HEK293 (cell line): Measurements from ENCODE around the gene SLC28A3.

Source experiments
- CTCF ChIA-PET: fragments of 350-600 bp; formaldehyde crosslinking; extraction: SDS; loops from one replicate; lab custom pipeline; 2021; ENCODE audit warnings: antibody characterized with exemption; lab: Yijun Ruan, JAX
- POLR2A ChIA-PET: fragments of 300-600 bp; formaldehyde crosslinking; extraction: SDS; loops from one replicate; lab custom pipeline; 2020; ENCODE audit warnings: antibody characterized with exemption, inconsistent platforms; lab: Yijun Ruan, JAX
- H3K27ac ChIP-seq: fragments of 200-500 bp; sonication (Bioruptor generic); 2 replicates; pipeline ENCODE4 v1.5.1; 2014; ENCODE audit warnings: low read depth, low read length, control low read depth, inconsistent platforms; ENCODE audit errors: extremely low read depth
- H3K36me3 ChIP-seq, 2 experiments: fragments of 200-500 bp in 1 of 2; sonication (Bioruptor generic) in 1 of 2; 1 replicate in 1 of 2; 2 replicates in 1 of 2; pipeline ENCODE4 v1.5.1; 2014 to 2017; ENCODE audit warnings: inconsistent platforms in 2 of 2, low read length in 2 of 2; ENCODE audit not compliant: control insufficient read depth in 2 of 2, insufficient read depth in 1 of 2
- H3K4me1 ChIP-seq: fragments of 200-500 bp; sonication (Bioruptor generic); 2 replicates; pipeline ENCODE4 v1.5.1; 2014; ENCODE audit warnings: mild to moderate bottlenecking, low read length, inconsistent platforms; ENCODE audit not compliant: control insufficient read depth, insufficient read depth
- H3K4me3 ChIP-seq: 2 replicates; pipeline ENCODE4 v1.5.1; 2011; ENCODE audit warnings: low read depth, mild to moderate bottlenecking, control low read depth, low read length, moderate library complexity
- H3K9me3 ChIP-seq: fragments of 200-500 bp; sonication (Bioruptor generic); 2 replicates; pipeline ENCODE4 v1.5.1; 2014; ENCODE audit warnings: low read depth, low read length, inconsistent platforms; ENCODE audit not compliant: control insufficient read depth, insufficient read depth
- GFI1B ChIP-seq: fragments of 450-650 bp; formaldehyde crosslinking; IDR thresholded peaks from 2 replicates; pipeline ENCODE4 v1.5.1; 2016; ENCODE audit warnings: missing biosample characterization, missing genetic modification characterization
- HOXD13 ChIP-seq: sonication (generic); formaldehyde crosslinking; IDR thresholded peaks from 2 replicates; pipeline ENCODE4 v1.8.0; 2022; ENCODE audit warnings: missing genetic modification reagents, borderline replicate concordance
- KLF10 ChIP-seq: fragments of 450-650 bp; IDR thresholded peaks from 2 replicates; pipeline ENCODE4 v1.5.1; 2018; ENCODE audit warnings: missing biosample characterization, mild to moderate bottlenecking, missing genetic modification characterization
- KLF7 ChIP-seq: fragments of 450-650 bp; formaldehyde crosslinking; IDR thresholded peaks from 2 replicates; pipeline ENCODE4 v1.5.1; 2016; ENCODE audit warnings: missing biosample characterization, missing genetic modification characterization, borderline replicate concordance
- PATZ1 ChIP-seq: fragments of 450-650 bp; formaldehyde crosslinking; IDR thresholded peaks from 2 replicates; pipeline ENCODE4 v1.5.1; 2016; ENCODE audit warnings: missing biosample characterization, missing genetic modification characterization
- SALL2 ChIP-seq: fragments of 450-650 bp; formaldehyde crosslinking; IDR thresholded peaks from 2 replicates; pipeline ENCODE4 v1.5.0; 2017; ENCODE audit warnings: missing biosample characterization, mild to moderate bottlenecking, missing genetic modification characterization, borderline replicate concordance
- WT1 ChIP-seq: fragments of 450-650 bp; formaldehyde crosslinking; IDR thresholded peaks from 2 replicates; pipeline ENCODE4 v1.5.1; 2016; ENCODE audit warnings: missing biosample characterization, missing genetic modification characterization
- ZNF10 ChIP-seq: fragments of 450-650 bp; formaldehyde crosslinking; IDR thresholded peaks from 2 replicates; pipeline ENCODE4 v1.5.1; 2017; ENCODE audit warnings: missing biosample characterization, missing genetic modification characterization
- ZNF132 ChIP-seq: fragments of 450-650 bp; formaldehyde crosslinking; IDR thresholded peaks from 2 replicates; pipeline ENCODE4 v1.5.1; 2017; ENCODE audit warnings: missing biosample characterization, missing genetic modification characterization, borderline replicate concordance
- ZNF175 ChIP-seq: fragments of 450-650 bp; formaldehyde crosslinking; IDR thresholded peaks from 2 replicates; pipeline ENCODE4 v1.5.1; 2016; ENCODE audit warnings: missing biosample characterization, missing genetic modification characterization
- ZNF184 ChIP-seq: fragments of 450-650 bp; IDR thresholded peaks from 2 replicates; pipeline ENCODE4 v1.5.1; 2018; ENCODE audit warnings: missing biosample characterization, mild to moderate bottlenecking, missing genetic modification characterization
- ZNF248 ChIP-seq: fragments of 450-650 bp; formaldehyde crosslinking; IDR thresholded peaks from 2 replicates; pipeline ENCODE4 v1.5.1; 2017; ENCODE audit warnings: missing biosample characterization, missing genetic modification characterization
- ZNF391 ChIP-seq: fragments of 450-650 bp; formaldehyde crosslinking; IDR thresholded peaks from 2 replicates; pipeline ENCODE4 v1.5.1; 2016; ENCODE audit warnings: low read depth, missing biosample characterization, missing genetic modification characterization, borderline replicate concordance
- ZNF521 ChIP-seq: fragments of 450-650 bp; formaldehyde crosslinking; IDR thresholded peaks from 2 replicates; pipeline ENCODE4 v1.5.1; 2017; ENCODE audit warnings: missing biosample characterization, mild to moderate bottlenecking, missing genetic modification characterization
- ZNF600 ChIP-seq: fragments of 450-650 bp; formaldehyde crosslinking; IDR thresholded peaks from 2 replicates; pipeline ENCODE4 v1.5.1; 2016; ENCODE audit warnings: missing biosample characterization, missing genetic modification characterization
- ZNF629 ChIP-seq: fragments of 450-650 bp; formaldehyde crosslinking; IDR thresholded peaks from 2 replicates; pipeline ENCODE4 v1.5.1; 2017; ENCODE audit warnings: missing biosample characterization, missing genetic modification characterization
- ZNF654 ChIP-seq: fragments of 450-650 bp; formaldehyde crosslinking; IDR thresholded peaks from 2 replicates; pipeline ENCODE4 v1.5.1; 2016; ENCODE audit warnings: low read depth, missing biosample characterization, missing genetic modification characterization
- ZNF792 ChIP-seq: fragments of 450-650 bp; formaldehyde crosslinking; IDR thresholded peaks from 2 replicates; pipeline ENCODE4 v1.5.1; 2016; ENCODE audit warnings: missing biosample characterization, missing genetic modification characterization
- ZSCAN4 ChIP-seq: fragments of 450-650 bp; formaldehyde crosslinking; IDR thresholded peaks from 2 replicates; pipeline ENCODE4 v1.5.1; 2017; ENCODE audit warnings: missing biosample characterization, missing genetic modification characterization
- TF ChIP-seq, protein P1 (sequence below): fragments of 450-650 bp; formaldehyde crosslinking; IDR thresholded peaks from 2 replicates; pipeline ENCODE4 v1.5.1; 2016; ENCODE audit warnings: missing biosample characterization, missing genetic modification characterization
- TF ChIP-seq, protein P2 (sequence below): fragments of 450-650 bp; formaldehyde crosslinking; IDR thresholded peaks from 2 replicates; pipeline ENCODE4 v1.5.1; 2016; ENCODE audit warnings: missing biosample characterization, missing genetic modification characterization

Gene SLC28A3

DNA sequence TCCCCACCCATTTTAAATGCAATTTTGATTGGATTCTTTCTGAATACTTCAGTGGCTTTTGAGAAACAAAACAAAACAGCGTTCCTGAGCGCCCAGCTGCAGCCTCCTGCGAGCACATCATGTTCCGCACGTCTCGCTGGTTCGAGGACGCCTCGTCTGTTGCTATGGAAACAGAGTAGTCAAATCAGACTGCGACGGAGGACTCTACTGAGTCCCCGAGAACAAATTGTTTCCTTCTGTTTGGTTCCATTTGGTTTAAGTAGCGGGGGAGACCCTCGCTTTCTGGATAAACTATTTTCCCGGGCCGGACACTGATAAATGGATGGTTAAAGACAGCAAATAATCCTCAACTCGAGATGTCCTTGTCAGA lies 69.0 kb downstream of the SLC28A3 start:
- no peaks in the 10 kb centered on the region for H3K36me3 ChIP-seq
- ChIA-PET POLR2A (no interaction called here), CTCF (interaction anchor here (2.1 kb wide), 1 partner anchor 11 kb away, joined by 9 read pairs; no protein-coding TSS in a partner anchor)
- H3K9me3 ChIP-seq = no peaks in the 10 kb centered on the region
- H3K4me1 ChIP-seq = no peaks in the 10 kb centered on the region
- TF ChIP-seq ZNF600 = no peak
- TF ChIP-seq ZNF391 (tag by site-specific recombination) = no peak
- TF ChIP-seq, protein P1, sequence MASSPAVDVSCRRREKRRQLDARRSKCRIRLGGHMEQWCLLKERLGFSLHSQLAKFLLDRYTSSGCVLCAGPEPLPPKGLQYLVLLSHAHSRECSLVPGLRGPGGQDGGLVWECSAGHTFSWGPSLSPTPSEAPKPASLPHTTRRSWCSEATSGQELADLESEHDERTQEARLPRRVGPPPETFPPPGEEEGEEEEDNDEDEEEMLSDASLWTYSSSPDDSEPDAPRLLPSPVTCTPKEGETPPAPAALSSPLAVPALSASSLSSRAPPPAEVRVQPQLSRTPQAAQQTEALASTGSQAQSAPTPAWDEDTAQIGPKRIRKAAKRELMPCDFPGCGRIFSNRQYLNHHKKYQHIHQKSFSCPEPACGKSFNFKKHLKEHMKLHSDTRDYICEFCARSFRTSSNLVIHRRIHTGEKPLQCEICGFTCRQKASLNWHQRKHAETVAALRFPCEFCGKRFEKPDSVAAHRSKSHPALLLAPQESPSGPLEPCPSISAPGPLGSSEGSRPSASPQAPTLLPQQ (tag by site-specific recombination) = no peak
- TF ChIP-seq HOXD13 (CRISPR knock-in tag) = no peak
- TF ChIP-seq SALL2 (tag by site-specific recombination) = no peak
- no peak for TF ChIP-seq ZNF10
- TF ChIP-seq KLF7 (tag by site-specific recombination) = no peak
- TF ChIP-seq ZNF792 (tag by site-specific recombination) = no peak
- no peak for TF ChIP-seq ZNF175 (tag by site-specific recombination)
- no peak for TF ChIP-seq ZNF132 (tag by site-specific recombination)
- no peak overlapping the region for H3K27ac ChIP-seq
- no peak overlapping the region for H3K4me3 ChIP-seq

- no peaks in the 10 kb centered on the region for H3K9me3 ChIP-seq
- H3K4me1 ChIP-seq = no peaks in the 10 kb centered on the region
- H3K36me3 ChIP-seq = no peaks in the 10 kb centered on the region
- H3K4me3 ChIP-seq = no peak overlapping the region
- no peak for TF ChIP-seq ZNF521 (tag by site-specific recombination)
- TF ChIP-seq ZSCAN4 (tag by site-specific recombination) = no peak
- no peak for TF ChIP-seq ZNF184 (tag by site-specific recombination)
- TF ChIP-seq WT1 (tag by site-specific recombination) = no peak
- TF ChIP-seq, protein P2, sequence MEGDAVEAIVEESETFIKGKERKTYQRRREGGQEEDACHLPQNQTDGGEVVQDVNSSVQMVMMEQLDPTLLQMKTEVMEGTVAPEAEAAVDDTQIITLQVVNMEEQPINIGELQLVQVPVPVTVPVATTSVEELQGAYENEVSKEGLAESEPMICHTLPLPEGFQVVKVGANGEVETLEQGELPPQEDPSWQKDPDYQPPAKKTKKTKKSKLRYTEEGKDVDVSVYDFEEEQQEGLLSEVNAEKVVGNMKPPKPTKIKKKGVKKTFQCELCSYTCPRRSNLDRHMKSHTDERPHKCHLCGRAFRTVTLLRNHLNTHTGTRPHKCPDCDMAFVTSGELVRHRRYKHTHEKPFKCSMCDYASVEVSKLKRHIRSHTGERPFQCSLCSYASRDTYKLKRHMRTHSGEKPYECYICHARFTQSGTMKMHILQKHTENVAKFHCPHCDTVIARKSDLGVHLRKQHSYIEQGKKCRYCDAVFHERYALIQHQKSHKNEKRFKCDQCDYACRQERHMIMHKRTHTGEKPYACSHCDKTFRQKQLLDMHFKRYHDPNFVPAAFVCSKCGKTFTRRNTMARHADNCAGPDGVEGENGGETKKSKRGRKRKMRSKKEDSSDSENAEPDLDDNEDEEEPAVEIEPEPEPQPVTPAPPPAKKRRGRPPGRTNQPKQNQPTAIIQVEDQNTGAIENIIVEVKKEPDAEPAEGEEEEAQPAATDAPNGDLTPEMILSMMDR (tag by site-specific recombination) = no peak
- TF ChIP-seq ZNF391 (tag by site-specific recombination) = no peak
- TF ChIP-seq ZNF629 (tag by site-specific recombination) = no peak
- ChIA-PET CTCF (interaction anchor here (2.1 kb wide), 1 partner anchor 10 kb away, joined by 9 read pairs; no protein-coding TSS in a partner anchor), POLR2A (no interaction called here)
- no peak overlapping the region for H3K27ac ChIP-seq
These were observed 69.6 kb downstream of the SLC28A3 start for GRCh38 chr9:84270847-84271530.

DNA sequence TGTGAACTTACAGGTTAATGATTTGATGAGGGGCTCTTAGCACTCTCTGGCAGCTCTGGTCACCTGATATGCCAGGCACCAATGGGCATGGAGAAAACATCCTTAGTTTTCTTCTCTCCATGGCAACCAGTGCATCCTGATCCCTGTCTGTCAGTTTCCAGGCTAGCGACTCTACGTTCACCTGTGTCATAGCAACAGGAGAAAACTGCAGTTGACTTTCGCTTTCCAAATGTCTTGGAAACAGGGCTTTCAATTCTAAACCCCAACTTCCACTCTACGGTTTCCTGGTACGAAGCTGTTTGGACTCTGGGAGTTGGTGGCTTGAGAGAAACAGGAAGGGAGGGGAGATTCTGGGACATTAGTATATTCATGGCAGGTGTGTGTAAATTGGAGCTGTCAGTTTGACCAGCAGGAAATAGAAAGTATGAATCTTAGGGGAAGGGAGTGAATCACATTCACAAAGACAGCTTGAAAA lies 74.4 kb downstream of the SLC28A3 start:
- ChIA-PET CTCF (interaction anchor here (1.0 to 3.1 kb wide), 3 partner anchors 11 to 344 kb away, joined by 3 to 14 read pairs (median 3); no protein-coding TSS in a partner anchor), POLR2A (no interaction called here)
- no peaks in the 10 kb centered on the region for H3K9me3 ChIP-seq
- no peaks in the 10 kb centered on the region for H3K36me3 ChIP-seq
- no peaks in the 10 kb centered on the region for H3K4me1 ChIP-seq
- no peak overlapping the region for H3K27ac ChIP-seq
- H3K4me3 ChIP-seq = no peak overlapping the region
- TF ChIP-seq KLF10 (tag by site-specific recombination) (no peak), ZNF654 (no peak), GFI1B (tag by site-specific recombination) (no peak), ZNF248 (no peak), PATZ1 (tag by site-specific recombination) (no peak)
- TF ChIP-seq, protein P2 (tag by site-specific recombination) = no peak
